Mesenteric fat pad (tissue), 1 donor: ENCODE data around the gene KATNB1. TPM values are rescaled to one million over a fixed set of nuclear protein-coding genes. Genes with fewer than 3 reads are reported as not detected.
"Not testable (repeated sequence)": the region's sequence is repeated elsewhere in the genome, so short reads cannot be mapped to it uniquely, and the experiment has no call there.

ENCODE experiments used
- DNase-seq: peaks from one replicate; pipeline ENCODE4 v3.0.0-alpha.2; 2020; ENCODE audit warnings: low spot score
- total RNA-seq: library from RNA; stranded (reverse); fragmentation: NEBNext Ultra II Directional; extraction: Animal tissue kit (Norgen Biotek cat#: 25700); gene quantifications from one replicate; pipeline ENCODE4 v1.2.1, GENCODE V29; 2021
- donor health status: DM: yes; HTN: yes; CAD: no.

Gene KATNB1
- total RNA-seq, 1 donor from 2014 or later = 14.4 TPM

DNA sequence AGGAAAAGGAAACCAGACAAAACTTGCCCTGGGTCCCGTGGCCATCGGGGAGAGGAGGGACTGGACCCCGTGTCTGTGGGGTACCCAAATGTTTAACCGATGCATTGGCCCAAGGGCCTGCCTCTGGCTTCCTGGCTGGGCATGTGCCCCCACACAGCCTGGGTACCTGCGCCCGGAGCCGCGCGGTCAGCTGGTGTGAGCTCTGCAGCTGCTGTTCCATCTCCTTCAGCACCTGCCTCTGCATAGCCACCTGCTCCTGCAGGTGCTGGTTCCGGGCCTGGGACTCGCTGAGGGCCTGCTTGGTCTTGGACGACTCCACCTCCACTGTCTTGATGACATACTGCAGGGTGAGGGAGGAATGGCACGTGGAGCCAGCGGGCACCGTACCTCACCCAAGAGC, 34.8 kb downstream of the KATNB1 start:
- DNase-seq = no peak

DNA sequence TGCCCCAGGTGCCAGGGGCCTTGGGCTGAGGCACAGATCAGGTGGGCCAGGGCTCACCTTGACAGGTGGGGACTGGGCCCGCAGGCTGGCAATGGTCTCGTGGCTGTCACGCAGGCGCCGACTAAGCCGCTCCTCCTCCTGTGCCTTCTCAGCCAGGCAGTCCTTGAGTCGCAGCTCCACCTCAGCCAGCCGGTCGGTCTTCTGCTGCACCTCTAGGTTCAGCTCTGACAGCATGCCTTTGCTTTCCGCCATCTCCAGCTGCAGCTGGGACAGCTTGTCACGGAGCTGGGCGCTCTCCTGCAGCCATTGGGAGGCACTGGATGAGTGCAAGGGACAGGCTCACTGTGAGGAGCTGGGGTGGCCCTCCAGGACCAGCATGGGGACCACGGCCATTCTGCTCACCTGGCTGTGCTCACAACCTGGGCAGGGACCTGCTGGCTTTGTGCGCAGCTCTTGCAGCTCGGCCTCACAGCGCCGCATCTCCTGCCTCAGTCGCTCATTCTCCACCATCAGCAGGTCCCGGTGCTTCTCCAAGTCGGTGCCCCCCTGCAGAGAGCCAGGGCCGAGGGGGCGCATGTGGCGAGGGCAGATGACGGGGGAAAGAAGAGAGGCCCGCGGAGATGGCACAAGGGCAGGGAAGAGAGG, 35.7 kb downstream of the KATNB1 start:
- no peak for DNase-seq

DNA sequence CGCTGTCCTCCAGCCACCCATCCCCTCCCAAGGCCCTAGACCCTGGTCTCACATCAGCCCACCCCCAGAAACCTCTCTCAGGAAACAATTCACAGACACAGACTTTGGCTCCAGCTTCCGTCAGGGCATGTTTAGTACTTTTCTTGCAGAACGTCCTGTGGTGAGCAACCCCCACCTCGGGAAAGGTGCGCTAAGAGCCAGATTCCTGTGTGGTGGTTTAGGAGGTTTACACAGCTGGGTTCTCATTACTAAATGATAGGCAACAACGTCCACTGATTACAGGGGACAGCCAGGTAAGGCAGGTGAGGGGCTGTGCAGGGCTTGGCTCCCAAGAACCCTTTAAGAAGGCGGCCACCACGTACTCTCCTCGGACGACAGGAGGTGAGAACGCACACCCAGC, 37.4 kb downstream of the KATNB1 start:
- DNase-seq = no peak

DNA sequence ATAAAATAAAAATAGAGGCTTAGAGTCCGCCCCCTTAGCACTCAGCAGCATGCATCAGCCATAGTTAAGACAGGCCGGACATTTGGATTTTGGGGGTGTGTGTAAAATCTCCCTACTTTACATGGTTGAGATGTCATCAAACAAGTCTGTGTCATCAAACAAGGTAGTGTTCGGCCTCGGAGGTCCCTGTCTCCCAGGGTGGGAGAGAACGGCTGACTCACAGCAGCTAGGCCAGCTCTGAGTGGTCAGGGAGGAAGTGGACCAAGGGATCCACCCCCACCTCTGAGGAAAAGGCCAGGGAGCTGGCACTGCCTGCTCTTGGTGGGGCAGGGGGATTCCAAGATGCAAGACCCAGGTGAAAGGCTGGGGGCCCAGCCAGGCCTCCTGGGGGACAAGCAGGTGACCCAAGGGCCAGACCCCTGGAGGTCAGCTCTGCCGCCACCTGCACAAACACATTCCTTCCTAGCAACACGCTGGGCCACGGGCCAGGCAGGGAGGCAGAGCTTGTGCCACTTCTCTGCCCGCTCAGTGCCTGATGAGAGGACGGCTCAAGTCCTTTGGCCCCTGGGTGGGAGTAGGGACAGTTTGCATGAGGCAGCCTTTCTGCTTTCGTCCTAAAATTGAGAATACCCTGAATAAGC, 38.2 kb downstream of the KATNB1 start:
- no peak for DNase-seq

DNA sequence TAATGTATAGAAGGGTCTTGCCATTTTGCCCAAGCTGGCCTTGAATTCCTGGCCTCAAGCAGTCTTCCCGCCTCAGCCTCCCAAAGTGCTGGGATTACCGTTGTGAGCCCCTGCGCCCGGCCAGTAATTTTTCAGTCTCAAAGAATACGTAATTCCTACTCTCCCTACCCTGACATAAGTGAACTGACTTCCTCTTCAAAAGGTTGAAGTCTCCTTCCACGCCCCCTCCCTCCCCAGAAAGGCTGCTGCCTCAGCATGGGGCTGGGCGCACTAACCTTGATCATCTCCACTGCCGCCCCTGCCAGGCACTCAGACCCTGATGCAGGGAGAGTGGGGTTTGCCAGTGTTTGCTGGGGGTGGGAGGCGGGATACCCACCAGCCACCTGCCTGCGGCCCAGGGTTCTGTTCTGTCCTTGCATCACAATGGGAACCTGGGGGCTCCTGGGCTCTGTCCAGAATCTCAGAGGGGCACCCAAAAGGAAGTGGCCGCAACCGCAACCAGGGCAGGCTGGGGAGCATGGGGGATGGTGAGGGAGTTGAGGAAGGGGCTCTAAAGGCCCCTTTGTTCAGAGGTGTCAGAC, 39.2 kb downstream of the KATNB1 start:
- DNase-seq = no peak

DNA sequence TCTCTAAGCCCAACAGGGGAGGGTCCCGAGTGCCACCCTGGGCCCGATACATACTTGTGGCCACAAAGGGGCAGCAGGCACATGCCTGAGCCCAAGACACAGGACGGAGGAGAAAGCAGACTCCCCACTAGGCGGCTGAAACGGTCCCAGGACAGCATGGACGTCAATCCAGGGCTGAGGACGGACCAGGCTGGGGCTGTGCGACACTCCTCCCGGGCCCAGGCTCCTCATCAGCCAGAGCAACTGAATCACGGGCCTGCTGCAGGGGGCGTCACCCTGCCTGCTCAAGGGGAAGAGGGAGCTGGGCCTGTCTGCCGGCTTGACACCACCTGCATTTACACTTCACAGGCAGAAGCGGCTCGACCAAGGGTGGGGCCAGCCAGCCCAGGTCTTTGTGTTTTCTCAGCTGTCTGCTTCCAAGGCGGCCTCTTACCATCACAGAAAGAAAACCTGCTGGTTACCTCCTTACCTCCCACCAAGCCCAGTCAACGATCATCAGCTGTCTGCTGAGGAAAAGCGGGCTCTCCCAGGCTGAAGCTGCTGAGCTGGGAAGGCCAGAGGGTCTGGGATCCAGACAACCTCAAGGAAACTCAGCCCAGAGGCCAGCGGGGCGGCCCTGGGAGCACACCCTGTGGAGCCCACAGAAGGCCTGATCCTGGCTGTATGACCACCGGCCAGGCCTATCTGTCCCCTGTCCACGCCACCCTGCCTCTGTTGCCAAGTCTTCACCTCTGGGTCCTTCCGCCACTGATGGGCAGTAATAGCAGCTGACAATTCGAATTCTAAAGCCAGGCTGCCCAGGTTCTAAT, 40.3 kb downstream of the KATNB1 start:
- no peak for DNase-seq

DNA sequence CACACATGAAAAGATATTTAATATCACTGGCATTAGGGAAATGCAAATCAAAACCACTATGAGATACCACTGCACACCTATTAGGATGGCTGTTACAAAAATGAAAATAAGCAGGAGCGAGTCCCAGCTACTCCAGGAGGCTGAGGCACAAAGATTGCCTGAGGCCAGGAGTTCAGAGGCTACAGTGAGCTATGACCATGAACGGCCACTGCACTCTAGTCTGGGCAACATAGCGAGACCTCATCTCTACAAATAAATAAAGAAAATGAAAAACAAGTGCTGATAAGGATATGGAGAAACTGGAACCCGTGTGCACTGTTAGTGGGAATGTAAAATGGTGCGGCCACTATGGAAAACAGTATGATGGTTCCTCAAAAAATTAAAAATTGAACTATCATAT, 43.1 kb downstream of the KATNB1 start:
- no peak for DNase-seq

DNA sequence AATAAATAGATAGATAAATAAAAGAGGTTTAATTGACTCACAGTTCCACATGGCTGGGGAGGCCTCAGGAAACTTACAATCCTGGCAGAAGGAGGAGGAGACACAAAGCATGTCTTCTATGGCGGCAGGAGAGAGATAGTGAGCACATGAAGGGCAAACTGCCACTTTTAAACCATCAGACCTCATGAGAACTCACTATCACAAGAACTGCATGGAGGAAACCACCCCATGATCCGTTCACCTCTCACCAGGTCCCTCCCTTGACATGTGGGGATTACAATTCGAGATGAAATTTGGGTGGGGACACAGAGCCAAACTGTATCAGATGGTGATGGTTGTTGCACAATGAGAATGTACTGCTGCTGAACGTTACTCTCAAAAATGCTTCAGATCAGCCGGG, 44.3 kb downstream of the KATNB1 start:
- DNase-seq = not testable (repeated sequence)

DNA sequence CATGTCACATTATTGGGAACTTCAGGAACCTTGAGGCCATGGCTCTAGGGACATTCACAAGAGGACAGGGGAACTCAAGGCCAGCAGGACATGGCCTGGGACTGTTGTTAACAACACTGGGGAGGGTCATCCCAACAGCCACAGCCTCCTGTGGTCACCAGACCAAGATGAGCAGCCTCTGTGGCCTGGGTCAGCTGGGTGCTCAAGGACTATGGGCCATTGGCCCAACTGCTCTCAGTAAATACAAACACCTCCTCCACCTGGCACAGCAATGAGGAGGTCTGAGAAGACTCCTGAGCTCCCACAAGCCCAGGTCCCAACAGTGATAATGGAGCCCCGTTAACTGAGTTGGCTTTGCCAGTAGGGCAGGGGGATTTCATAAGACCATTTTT, 45.8 kb downstream of the KATNB1 start:
- no peak for DNase-seq

DNA sequence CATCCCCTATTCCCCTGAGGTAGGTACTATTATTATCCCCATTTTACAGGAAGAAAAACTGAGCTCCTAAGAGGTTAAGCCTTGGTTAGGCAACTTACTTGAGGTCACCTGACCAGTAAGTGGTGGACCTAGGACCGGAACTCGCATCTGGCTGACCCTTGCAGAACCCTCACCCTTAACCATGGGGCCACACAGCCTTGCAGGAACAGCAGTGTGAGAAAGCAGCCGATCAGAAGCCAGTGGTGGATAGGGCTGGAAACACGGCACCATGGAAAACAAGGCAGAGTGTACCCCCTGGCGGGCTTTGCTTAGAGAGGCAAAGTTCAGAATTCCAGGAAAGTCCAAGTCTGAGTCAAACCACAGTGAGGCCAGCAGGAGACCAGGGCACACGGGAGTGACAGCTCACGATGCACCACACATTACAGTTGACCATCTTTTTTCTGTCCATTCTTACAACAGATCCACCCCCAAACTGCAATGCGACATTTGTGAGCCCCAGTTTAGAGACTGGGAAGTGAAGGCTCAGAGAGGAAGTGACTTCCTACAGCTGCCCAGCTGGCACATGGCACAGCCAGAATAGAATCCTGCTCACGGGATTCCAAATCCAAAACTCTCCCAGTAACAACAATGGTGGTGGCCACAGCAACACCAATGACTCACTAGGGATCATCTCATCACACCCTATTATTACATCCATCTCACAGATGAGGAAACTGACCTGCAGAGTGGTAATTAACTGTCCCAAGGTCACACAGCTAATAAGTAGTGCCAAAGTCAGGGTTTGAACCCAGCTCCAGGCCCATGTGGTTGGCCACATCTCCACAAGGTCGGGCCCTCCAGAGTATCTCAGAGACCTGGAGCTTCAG, 46.4 kb downstream of the KATNB1 start:
- no peak for DNase-seq

DNA sequence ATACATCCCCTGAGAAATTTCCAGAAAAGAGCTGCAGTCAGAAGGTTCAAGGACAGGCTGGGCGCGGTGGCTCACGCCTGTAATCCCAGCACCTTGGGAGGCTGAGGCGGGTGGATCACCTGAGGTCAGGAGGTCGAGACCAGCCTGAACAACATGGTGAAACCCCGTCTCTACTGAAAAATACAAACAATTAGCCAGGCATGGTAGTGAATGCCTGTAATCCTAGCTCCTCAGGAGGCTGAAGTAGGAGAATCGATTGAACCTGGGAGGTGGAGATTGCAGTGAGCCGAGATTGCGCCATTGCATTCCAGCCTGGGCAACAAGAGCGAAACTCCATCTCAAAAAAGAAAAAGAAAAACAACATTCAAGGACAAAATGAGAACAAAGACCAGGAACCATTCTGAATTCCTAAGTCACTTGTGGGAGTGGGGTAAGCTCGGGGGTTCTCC, 47.1 kb downstream of the KATNB1 start:
- DNase-seq = not testable (repeated sequence)

DNA sequence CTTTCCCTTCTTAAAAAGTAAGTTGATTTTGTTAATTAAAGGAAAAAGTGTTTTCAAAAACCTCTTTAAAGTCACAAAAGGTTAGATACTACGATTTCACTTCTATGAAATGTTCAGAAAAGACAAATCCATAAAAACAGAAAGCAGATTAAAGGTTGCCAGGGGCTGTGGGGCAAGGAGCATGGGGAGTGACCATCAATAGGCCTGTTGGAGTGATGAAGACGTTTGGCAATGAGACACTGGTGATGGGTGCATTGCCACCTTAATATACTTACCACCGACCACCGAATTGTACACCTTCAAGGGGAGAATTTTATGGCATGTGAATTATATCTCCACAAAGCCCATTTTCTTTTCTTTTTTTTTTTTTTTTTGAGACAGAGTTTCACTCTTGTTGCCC, 47.5 kb downstream of the KATNB1 start:
- DNase-seq = no peak

DNA sequence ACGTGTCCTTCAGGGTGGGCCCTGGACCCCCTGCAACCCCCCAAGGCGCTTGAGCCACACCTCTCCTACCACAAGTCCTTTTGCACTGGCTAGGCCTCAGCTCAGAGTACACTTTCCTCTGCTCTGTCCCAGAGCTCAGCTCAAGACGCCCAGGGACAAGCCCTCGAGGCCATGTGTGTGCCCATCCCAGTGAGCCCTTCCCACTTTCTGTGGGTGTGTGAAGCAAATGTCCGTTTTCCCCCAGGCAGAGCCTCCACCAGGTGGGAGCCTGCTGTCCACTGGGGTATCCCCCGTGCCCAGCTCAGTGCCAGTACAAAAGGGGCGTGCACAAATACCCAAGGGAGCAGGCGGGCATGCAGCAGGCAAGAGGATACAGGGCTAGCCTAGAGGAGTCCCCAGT, 48.3 kb downstream of the KATNB1 start:
- no peak for DNase-seq

DNA sequence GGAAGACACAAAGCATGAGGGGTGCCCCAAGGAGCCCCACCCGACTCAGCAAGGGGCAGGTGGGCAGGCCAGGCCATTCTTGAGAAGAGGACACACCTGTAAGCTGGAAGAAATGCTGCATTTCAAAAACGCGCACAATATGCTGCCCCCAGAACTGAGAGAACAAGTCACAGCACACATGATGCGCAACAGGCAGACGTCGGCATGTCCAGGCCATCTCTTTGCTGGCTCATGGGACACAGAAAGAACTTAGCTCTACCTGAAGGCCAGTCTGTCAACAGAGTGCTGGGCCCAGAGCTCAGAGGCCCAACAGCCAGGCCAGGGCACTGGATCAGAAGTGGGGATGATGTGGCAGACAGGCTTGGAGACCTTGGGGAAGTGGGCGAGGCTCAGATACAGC, 48.8 kb downstream of the KATNB1 start:
- DNase-seq = no peak

DNA sequence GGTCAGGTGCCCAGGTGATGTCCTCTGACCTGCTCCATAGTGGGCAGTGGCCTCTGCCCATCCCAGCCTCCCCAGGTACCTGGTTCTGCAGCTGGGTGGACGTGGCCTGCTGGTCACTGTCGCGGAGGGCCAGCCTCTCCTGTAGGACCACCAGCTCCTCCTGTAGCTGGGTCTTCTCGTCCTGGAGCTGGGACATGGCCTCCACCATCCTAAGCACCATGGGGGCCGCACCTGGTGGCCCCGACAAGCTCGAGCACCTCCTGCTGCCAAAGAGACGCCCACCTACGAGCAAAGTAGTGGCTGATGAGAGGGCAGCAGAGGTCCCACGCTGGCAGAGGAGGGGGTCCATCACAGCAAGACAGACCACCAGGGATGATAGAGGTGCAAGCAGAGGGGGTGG, 49.8 kb downstream of the KATNB1 start:
- no peak for DNase-seq

DNA sequence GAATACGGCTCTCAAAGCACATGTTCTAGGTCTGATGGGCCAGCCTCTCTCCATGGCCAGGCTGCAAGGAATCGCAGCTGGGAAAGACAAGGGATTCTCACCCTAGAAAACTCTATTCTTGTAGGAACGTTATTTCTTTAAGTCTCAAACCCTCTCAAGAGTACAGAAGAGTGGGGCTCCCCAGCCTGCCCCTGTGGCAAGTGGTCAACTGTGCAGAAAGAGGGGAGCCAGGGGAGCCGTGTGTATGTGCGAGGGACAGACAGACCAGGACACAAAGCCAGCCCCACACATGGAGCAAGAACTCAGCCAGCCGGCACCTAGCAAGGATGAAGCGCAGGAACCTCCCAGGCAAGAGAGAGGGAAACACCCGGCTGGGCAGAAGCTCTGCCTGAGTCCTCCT, 50.4 kb downstream of the KATNB1 start:
- no peak for DNase-seq

DNA sequence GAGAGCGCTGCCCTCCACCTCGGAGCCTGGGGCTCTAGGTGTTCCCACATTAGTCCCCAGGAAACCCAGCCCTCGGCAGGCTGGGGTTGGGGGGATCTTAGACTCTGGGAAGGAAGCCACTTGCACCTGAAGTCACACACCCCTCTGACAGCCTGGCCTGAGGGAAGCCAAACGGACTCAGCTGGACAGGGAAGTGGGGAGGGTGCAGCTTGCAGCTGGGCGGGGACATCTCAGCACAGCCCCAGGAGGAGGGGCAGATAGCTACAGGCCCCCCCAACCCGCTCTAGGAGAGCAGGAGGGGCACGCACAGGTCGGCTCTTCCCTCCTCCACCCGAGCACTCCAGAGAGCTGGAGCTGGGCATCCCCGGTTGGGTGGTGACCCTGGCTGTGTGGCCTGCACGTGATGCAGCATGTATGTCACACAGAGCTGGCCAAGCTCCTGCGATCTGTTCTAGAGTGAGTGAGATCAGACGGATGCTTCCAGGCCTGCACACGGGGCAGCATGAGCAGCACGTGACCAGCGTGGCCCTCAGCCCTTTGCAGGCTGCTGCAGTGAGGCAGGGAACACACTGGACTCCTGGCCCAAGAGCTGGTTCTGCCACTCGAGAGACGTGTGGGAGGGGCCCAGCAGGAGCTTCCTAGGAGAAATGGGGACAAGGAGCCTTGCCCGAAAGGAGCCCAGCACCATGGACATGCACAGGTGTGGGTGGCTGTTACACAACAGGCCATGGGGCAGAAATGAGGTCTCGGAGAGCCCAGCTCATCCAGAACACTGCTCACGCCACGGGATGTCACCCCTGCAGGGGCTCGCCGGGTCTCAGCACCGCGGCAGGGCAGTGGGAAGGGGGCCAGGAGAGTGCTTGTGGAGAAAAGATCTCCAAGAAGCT, 51.3 kb downstream of the KATNB1 start:
- DNase-seq = no peak

DNA sequence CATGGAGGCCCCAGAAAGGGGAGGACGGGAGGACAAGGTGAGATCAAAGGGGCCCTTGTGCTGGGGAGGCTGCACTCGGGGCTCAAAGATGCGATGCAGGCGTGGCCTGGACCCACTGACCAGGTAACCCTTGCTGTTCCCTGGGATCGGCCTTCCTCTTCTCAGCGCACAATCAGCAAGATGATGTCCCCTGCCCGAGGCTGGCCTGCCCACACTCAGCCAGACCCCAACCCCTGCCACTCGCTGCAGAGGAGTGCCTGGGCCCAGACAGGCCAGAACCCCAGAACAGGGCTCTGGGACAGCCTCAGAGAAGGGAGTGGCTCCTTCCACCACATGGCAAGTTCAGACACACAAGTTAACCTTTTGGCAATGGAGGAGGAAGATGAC, 51.9 kb downstream of the KATNB1 start:
- DNase-seq = no peak

DNA sequence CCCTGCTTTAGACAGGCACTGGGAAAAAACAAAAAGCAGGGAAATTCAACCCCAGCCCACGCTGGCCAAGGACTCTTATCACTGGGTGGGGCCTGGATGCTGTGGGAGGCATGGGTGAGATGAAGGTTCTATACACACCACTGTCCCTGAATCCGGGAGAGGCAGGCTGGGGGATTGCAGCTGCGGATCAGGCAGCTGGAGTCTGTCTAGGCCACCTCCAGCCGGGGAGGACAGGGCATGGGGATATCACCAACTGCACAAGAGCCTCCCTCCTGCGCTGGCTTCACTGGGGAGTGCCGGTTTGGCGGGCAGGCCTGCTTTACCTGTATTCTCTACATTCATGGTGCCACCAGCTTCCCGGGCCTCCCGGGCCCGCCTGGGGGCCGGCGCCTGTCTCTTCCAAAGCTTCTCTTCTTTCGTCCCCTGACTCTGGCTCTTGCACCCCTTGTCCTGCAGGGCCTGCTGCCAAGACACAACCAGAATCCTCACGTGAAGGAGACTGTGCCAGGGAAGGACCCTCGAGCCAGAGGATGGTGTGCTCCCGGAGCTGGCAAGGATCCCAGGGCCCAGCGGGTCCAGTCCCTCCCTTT, 52.8 kb downstream of the KATNB1 start:
- DNase-seq = no peak

DNA sequence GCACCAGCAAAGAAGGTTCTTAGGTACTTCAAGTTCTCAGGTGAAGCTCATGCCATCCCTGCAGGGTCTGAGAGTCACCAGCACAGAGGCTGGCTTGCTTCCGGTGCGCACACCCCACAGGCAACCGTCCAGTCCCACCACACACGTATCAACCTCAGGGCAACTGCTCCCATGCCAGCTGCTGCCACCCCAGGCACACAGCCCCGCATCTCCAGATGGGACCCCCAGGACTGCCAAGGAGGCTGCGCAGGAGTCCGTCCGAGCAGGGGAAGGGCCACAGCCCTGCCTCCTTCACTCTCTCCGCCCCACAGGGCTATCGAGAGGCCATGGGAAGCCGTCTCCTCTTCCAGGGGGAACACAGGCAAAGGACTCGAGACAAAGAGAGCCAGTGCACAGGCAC, 53.4 kb downstream of the KATNB1 start:
- DNase-seq = no peak
